ENCODE data around the gene GLRX3.
A peak's percentile ranks its signal among the peaks of the same experiment; 100 is the strongest.

The GLRX3 gene

GRCh38 chr10:130137659-130138478 lies 1.7 kb downstream of the GLRX3 start:
- DNase-seq (ENCODE audit: low spot score), result no peak

GRCh38 chr10:130138479-130138866 lies 2.3 kb downstream of the GLRX3 start:
- no peak for DNase-seq (ENCODE audit: low spot score)

- no peak for DNase-seq (ENCODE audit: low spot score)
These were observed 4.2 kb downstream of the GLRX3 start for GRCh38 chr10:130140425-130140824.

- DNase-seq (ENCODE audit: low spot score), result no peak
These were observed 4.8 kb downstream of the GLRX3 start for GRCh38 chr10:130141038-130141437.

GRCh38 chr10:130141460-130141859 lies 5.3 kb downstream of the GLRX3 start:
- no peak for DNase-seq (ENCODE audit: low spot score)

GRCh38 chr10:130141878-130142277 lies 5.7 kb downstream of the GLRX3 start:
- no peak for DNase-seq (ENCODE audit: low spot score)

GRCh38 chr10:130146042-130146441 lies 9.9 kb downstream of the GLRX3 start:
- no peak for DNase-seq (ENCODE audit: low spot score)

GRCh38 chr10:130159192-130159794 lies 23.1 kb downstream of the GLRX3 start:
- DNase-seq (ENCODE audit: low spot score), result no peak

- DNase-seq (ENCODE audit: low spot score), result no peak
These were observed 24.6 kb downstream of the GLRX3 start for GRCh38 chr10:130160775-130161174.

- DNase-seq (ENCODE audit: low spot score), result no peak
These were observed 25.1 kb downstream of the GLRX3 start for GRCh38 chr10:130161331-130161730.

GRCh38 chr10:130167193-130167592 lies 31.0 kb downstream of the GLRX3 start:
- DNase-seq (ENCODE audit: low spot score), result no peak

- DNase-seq (ENCODE audit: low spot score), result no peak
These were observed 31.5 kb downstream of the GLRX3 start for GRCh38 chr10:130167707-130168106.

- no peak for DNase-seq (ENCODE audit: low spot score)
These were observed 33.1 kb downstream of the GLRX3 start for GRCh38 chr10:130169136-130169859.

GRCh38 chr10:130171196-130171595 lies 35.0 kb downstream of the GLRX3 start:
- DNase-seq (ENCODE audit: low spot score), result peak; percentile 44

GRCh38 chr10:130174328-130174727 lies 38.1 kb downstream of the GLRX3 start:
- no peak for DNase-seq (ENCODE audit: low spot score)

- DNase-seq (ENCODE audit: low spot score), result no peak
These were observed 38.9 kb downstream of the GLRX3 start for GRCh38 chr10:130175074-130175473.

- no peak for DNase-seq (ENCODE audit: low spot score)
These were observed 41.1 kb downstream of the GLRX3 start for GRCh38 chr10:130177250-130177649.

- DNase-seq (ENCODE audit: low spot score), result peak; percentile 26
These were observed 43.4 kb downstream of the GLRX3 start for GRCh38 chr10:130179640-130180039.

- no peak for DNase-seq (ENCODE audit: low spot score)
These were observed 44.2 kb downstream of the GLRX3 start for GRCh38 chr10:130180416-130180815.

- no peak for DNase-seq (ENCODE audit: low spot score)
These were observed 45.7 kb downstream of the GLRX3 start for GRCh38 chr10:130181858-130182257.

GRCh38 chr10:130185591-130185990 lies 49.4 kb downstream of the GLRX3 start:
- no peak for DNase-seq (ENCODE audit: low spot score)

GRCh38 chr10:130188195-130189175 lies 52.3 kb downstream of the GLRX3 start:
- no peak for DNase-seq (ENCODE audit: low spot score)

Measured in CD4-positive, alpha-beta T cell treated with Interleukin-6 at 100 ng/mL for 8 hours (primary cell).